ENCODE measurements around the gene ACTR2.

DNA sequence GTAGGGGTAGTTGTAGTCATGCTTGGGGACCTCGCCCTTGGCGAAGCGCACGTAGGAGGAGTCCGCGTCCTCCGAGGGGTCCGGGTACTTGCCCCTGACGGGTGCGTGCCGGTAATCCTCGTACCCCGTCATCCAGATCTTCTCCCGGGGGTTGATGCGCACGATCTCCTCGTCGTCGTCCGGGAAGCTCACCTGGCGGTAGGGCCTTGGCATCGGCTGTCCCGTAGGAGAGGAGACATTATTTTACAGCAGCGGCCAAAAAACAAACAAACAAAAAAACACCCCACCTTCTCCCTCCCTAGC lies 86.3 kb downstream of the ACTR2 start:
- TF ChIP-seq, protein P1, sequence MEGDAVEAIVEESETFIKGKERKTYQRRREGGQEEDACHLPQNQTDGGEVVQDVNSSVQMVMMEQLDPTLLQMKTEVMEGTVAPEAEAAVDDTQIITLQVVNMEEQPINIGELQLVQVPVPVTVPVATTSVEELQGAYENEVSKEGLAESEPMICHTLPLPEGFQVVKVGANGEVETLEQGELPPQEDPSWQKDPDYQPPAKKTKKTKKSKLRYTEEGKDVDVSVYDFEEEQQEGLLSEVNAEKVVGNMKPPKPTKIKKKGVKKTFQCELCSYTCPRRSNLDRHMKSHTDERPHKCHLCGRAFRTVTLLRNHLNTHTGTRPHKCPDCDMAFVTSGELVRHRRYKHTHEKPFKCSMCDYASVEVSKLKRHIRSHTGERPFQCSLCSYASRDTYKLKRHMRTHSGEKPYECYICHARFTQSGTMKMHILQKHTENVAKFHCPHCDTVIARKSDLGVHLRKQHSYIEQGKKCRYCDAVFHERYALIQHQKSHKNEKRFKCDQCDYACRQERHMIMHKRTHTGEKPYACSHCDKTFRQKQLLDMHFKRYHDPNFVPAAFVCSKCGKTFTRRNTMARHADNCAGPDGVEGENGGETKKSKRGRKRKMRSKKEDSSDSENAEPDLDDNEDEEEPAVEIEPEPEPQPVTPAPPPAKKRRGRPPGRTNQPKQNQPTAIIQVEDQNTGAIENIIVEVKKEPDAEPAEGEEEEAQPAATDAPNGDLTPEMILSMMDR (IDR thresholded peaks at IDR 0.05 in 8 of 11, conservative IDR thresholded peaks at IDR 0.05 in 3 of 11) = no peak
- TF ChIP-seq POLR2A (IDR thresholded peaks at IDR 0.05) = no peak
- no peak for TF ChIP-seq POLR2AphosphoS5 (IDR thresholded peaks at IDR 0.05)

All from spleen (tissue), 7 donors.